Measurements from ENCODE around the gene CDYL. TPM values are rescaled to one million over a fixed set of nuclear protein-coding genes. Genes with fewer than 3 reads are reported as not detected.

CDYL gene
- total and polyA plus RNA-seq, 2 of the 4 experiments (the other 2 are of a cell fraction) = 14.2 to 92.1 TPM

DNA sequence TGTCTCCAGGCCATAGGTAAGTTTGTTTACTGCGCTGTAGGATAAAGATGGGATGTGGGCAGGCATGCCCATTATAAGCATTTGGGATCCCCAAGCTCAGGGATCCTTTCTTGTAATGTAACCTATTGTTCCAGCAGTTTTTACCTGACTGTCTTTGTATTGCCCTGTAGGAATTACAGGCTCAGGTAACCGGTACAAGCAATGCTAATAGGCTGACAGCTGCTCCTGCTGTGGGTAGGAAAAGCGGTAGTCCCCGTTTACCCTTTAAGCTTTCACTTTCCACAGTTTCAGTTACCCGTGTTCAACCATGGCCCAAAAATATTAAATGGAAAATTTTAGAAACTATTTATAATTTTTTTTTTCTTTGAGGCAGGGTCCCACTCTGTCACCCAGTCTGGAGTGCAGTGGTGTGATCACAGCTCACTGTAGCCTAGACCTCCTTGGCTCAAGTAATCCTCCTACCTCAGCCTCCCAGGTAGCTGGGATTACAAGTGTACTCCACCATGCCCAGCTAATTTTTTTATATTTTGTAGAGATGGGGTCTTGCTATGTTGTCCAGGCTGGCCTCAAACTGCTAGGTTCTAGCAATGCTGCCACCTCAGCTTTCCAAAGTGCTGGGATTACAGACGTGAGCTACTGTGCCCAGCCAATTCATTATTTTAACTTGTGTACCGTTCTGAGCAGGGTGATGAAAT lies 108.6 kb downstream of the CDYL start:
- TF ChIP-seq RAD21 (IDR thresholded peaks at IDR 0.05; ENCODE audit: low read length) (no peak), MXI1 (IDR thresholded peaks at IDR 0.05; ENCODE audit: borderline replicate concordance, low read depth, low read length) (no peak), CHD1 (IDR thresholded peaks at IDR 0.05; ENCODE audit: low read depth, low read length) (no peak), RCOR1 (IDR thresholded peaks at IDR 0.05; ENCODE audit: insufficient replicate concordance, low read length) (no peak), CEBPB (IDR thresholded peaks at IDR 0.05; ENCODE audit: low read depth, low read length) (no peak), BHLHE40 (IDR thresholded peaks at IDR 0.05; ENCODE audit: low read depth, low read length) (no peak), NFE2L2 (IDR thresholded peaks at IDR 0.05; ENCODE audit: low read depth, low read length) (no peak), RFX5 (IDR thresholded peaks at IDR 0.05; ENCODE audit: low read depth, low read length) (no peak), SMC3 (IDR thresholded peaks at IDR 0.05; ENCODE audit: low read depth, low read length) (no peak), POLR2A (IDR thresholded peaks at IDR 0.05; ENCODE audit: low read depth, low read length) (no peak), MAZ (IDR thresholded peaks at IDR 0.05; ENCODE audit: borderline replicate concordance, low read depth, low read length) (no peak), MAFK (IDR thresholded peaks at IDR 0.05; ENCODE audit: low read depth, low read length) (no peak), FOS (IDR thresholded peaks at IDR 0.05; ENCODE audit: low read depth, low read length) (no peak)
- TF ChIP-seq, protein P1, sequence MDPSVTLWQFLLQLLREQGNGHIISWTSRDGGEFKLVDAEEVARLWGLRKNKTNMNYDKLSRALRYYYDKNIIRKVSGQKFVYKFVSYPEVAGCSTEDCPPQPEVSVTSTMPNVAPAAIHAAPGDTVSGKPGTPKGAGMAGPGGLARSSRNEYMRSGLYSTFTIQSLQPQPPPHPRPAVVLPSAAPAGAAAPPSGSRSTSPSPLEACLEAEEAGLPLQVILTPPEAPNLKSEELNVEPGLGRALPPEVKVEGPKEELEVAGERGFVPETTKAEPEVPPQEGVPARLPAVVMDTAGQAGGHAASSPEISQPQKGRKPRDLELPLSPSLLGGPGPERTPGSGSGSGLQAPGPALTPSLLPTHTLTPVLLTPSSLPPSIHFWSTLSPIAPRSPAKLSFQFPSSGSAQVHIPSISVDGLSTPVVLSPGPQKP (IDR thresholded peaks at IDR 0.05; ENCODE audit: borderline replicate concordance, low read depth, low read length) = no peak
- TF ChIP-seq, protein P2, sequence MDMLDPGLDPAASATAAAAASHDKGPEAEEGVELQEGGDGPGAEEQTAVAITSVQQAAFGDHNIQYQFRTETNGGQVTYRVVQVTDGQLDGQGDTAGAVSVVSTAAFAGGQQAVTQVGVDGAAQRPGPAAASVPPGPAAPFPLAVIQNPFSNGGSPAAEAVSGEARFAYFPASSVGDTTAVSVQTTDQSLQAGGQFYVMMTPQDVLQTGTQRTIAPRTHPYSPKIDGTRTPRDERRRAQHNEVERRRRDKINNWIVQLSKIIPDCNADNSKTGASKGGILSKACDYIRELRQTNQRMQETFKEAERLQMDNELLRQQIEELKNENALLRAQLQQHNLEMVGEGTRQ (IDR thresholded peaks at IDR 0.05; ENCODE audit: low read depth, low read length) = no peak
- TF ChIP-seq, protein P3, sequence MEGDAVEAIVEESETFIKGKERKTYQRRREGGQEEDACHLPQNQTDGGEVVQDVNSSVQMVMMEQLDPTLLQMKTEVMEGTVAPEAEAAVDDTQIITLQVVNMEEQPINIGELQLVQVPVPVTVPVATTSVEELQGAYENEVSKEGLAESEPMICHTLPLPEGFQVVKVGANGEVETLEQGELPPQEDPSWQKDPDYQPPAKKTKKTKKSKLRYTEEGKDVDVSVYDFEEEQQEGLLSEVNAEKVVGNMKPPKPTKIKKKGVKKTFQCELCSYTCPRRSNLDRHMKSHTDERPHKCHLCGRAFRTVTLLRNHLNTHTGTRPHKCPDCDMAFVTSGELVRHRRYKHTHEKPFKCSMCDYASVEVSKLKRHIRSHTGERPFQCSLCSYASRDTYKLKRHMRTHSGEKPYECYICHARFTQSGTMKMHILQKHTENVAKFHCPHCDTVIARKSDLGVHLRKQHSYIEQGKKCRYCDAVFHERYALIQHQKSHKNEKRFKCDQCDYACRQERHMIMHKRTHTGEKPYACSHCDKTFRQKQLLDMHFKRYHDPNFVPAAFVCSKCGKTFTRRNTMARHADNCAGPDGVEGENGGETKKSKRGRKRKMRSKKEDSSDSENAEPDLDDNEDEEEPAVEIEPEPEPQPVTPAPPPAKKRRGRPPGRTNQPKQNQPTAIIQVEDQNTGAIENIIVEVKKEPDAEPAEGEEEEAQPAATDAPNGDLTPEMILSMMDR (conservative IDR thresholded peaks at IDR 0.05; ENCODE audit: low read depth, low read length) = no peak
- ATAC-seq (ENCODE audit: low read depth) = no peak
- Histone ChIP-seq H2BK15ac (ENCODE audit: low read depth, low read length) (no peak overlapping the region), H3K56ac (ENCODE audit: extremely low read depth, insufficient read depth, low read length) (no peak overlapping the region), H3K4ac (ENCODE audit: low read depth, low read length) (no peak overlapping the region), H4K5ac (ENCODE audit: low read depth, low read length) (no peak overlapping the region), H2AK5ac (ENCODE audit: low read depth, low read length) (no peak overlapping the region), H4K8ac (ENCODE audit: low read depth in 2 of 2, low read length in 2 of 2) (no peak overlapping the region), H3K9ac (ENCODE audit: low read depth, low read length) (no peak overlapping the region), H2BK20ac (ENCODE audit: low read depth, low read length) (no peak overlapping the region), H3K23ac (ENCODE audit: low read depth, low read length) (no peak overlapping the region), H3K9me3 (ENCODE audit: control insufficient read depth, insufficient read depth, low read length) (no peaks in the 10 kb centered on the region), H4K20me1 (ENCODE audit: insufficient read depth, low read length) (peaks cover 63% of the 10 kb centered on the region), H2AFZ (replicated peaks; ENCODE audit: low read length, poor library complexity) (no peak overlapping the region), H3K4me1 (ENCODE audit: control insufficient read depth, insufficient read depth, low read length) (no peaks in the 10 kb centered on the region), H3K79me1 (ENCODE audit: low read depth in 1 of 2, low read length in 2 of 2) (peaks cover 40 to 75% of the 10 kb centered on the region in 2 experiments), H3K18ac (ENCODE audit: low read depth, low read length) (no peak overlapping the region), H3K4me3 (ENCODE audit: insufficient read depth, low read depth, low read length) (no peak overlapping the region), H3K27me3 (ENCODE audit: control insufficient read depth, insufficient read depth, low read length) (no peaks in the 10 kb centered on the region), H3K14ac (replicated peaks; ENCODE audit: low read depth, low read length) (no peak overlapping the region), H2BK5ac (ENCODE audit: low read depth, low read length, poor library complexity, severe bottlenecking) (no peak overlapping the region), H3K9me1 (ENCODE audit: insufficient read depth, low read length) (peaks cover 13% of the 10 kb centered on the region; the same call in 1 of the 2 replicates), H2AK9ac (replicated peaks; ENCODE audit: low read depth, low read length, poor library complexity) (no peak overlapping the region), H3K36me3 (ENCODE audit: control insufficient read depth, insufficient read depth, low read length) (no peaks in the 10 kb centered on the region; the same call in 1 of the 2 replicates), H4K91ac (ENCODE audit: insufficient read depth, low read depth, low read length) (no peak overlapping the region), H3K4me2 (ENCODE audit: low read depth, low read length) (no peak overlapping the region), H2BK120ac (ENCODE audit: low read depth, low read length) (no peak overlapping the region), H3K27ac (ENCODE audit: insufficient read depth, low read length) (no peak overlapping the region)
- ChIA-PET POLR2A (ENCODE audit: unreplicated experiment) (no interaction called here), CTCF (interaction anchor here (0.5 kb wide), 1 partner anchor 137 kb away, joined by 5 read pairs; no protein-coding TSS in a partner anchor)
- in situ Hi-C loops (cut with MboI; ENCODE audit: low sequenced_read_pairs) = no loop called here
- intact Hi-C loops (cut with micrococcal nuclease) = no loop called here
- DNase-seq = no peak
- no TSS peak for BruUV-seq (replicated peaks)
- 83% methylated on average over 1 of the region's 7 CpGs; no CpG with 5 or more reads in 1 of the 2 experiments for WGBS, 2 experiments (ENCODE audit: extremely low coverage in 2 of 2, insufficient read length in 1 of 2)
- dilution Hi-C loops (cut with HindIII; ENCODE audit: low sequenced_read_pairs, unreplicated experiment) = no loop called here

Data from IMR-90 (cell line).